HCT116 (cell line): ENCODE measurements around the gene CUEDC2. TPM values are rescaled to one million over a fixed set of nuclear protein-coding genes. Genes with fewer than 3 reads are reported as not detected.

ENCODE experiments used
- ATAC-seq: fragments of 200-7000 bp; cut with Tn5 transposase; 2 replicates; pipeline ENCODE4 v1.9.1; 2020; ENCODE audit warnings: mild to moderate bottlenecking, moderate library complexity
- BruUV-seq: library from RNA; stranded (reverse); fragments of 400-500 nt; replicated peaks from 2 replicates; lab custom pipeline; 2021; lab: Mats Ljungman, UMichigan
- CTCF ChIA-PET: fragments of 300-600 bp; sonication (Branson Sonifier 250); formaldehyde crosslinking; loops from one replicate; lab custom pipeline; 2021; ENCODE audit warnings: antibody characterized with exemption; lab: Charles Lee
- POLR2A ChIA-PET: fragments of 300-600, 350-600 bp; sonication (Branson Sonifier 250); formaldehyde crosslinking; loops from one replicate; lab custom pipeline; 2021; ENCODE audit warnings: antibody characterized with exemption; lab: Charles Lee
- RAD21 ChIA-PET, 2 experiments: fragments of 300-600 bp; sonication (Branson Sonifier 250); formaldehyde crosslinking; loops; one replicate each; lab custom pipeline; 2023; ENCODE audit warnings: low total read pairs in 2 of 2; ENCODE audit not compliant: uncharacterized antibody in 2 of 2, unreplicated experiment in 2 of 2, low non-redundant PET in 1 of 2; lab: Charles Lee
- DNase-seq: peaks from one replicate; pipeline ENCODE4 v3.0.0-alpha.2; 2010; ENCODE audit warnings: low read depth, low spot score
- H2AFZ ChIP-seq: fragments of 200-600 bp; shearing (Covaris generic), sonication (generic); 2 replicates; pipeline ENCODE4 v1.6.1; 2017; ENCODE audit warnings: low read depth, mixed run types, mixed read lengths, antibody characterized with exemption, low read length; ENCODE audit not compliant: poor library complexity, severe bottlenecking
- H3K27ac ChIP-seq: 2 replicates; pipeline ENCODE4 v1.5.1; 2012; ENCODE audit warnings: low read depth, low read length
- H3K27me3 ChIP-seq: fragments of 200-600 bp; sonication (generic); 2 replicates; pipeline ENCODE4 v1.6.1; 2016; ENCODE audit warnings: mixed run types, low read length, mixed read lengths; ENCODE audit not compliant: insufficient read depth
- H3K36me3 ChIP-seq, 2 experiments: fragments of 200-500 bp in 1 of 2; fragments of 200-600 bp in 1 of 2; sonication (Bioruptor generic) in 1 of 2; sonication (generic) in 1 of 2; 2 replicates each; pipeline versions ENCODE4 v1.5.1 to v1.6.1; 2014 to 2016; ENCODE audit warnings: low read length in 2 of 2, inconsistent platforms in 1 of 2, mixed read lengths in 1 of 2, mixed run types in 1 of 2; ENCODE audit not compliant: insufficient read depth in 2 of 2, control insufficient read depth in 1 of 2
- H3K4me1 ChIP-seq, 2 experiments: fragments of 200-600 bp in 1 of 2; sonication (generic) in 1 of 2; 2 replicates each; pipeline versions ENCODE4 v1.5.1 to v1.6.1; 2012 to 2017; ENCODE audit warnings: low read length in 2 of 2, inconsistent platforms in 1 of 2, mild to moderate bottlenecking in 1 of 2, mixed read lengths in 1 of 2, mixed run types in 1 of 2, moderate library complexity in 1 of 2; ENCODE audit not compliant: insufficient read depth in 2 of 2, control insufficient read depth in 1 of 2
- H3K4me2 ChIP-seq: fragments of 200-600 bp; sonication (generic); 2 replicates; pipeline ENCODE4 v1.6.1; 2017; ENCODE audit warnings: mixed run types, low read length, mixed read lengths
- H3K4me3 ChIP-seq, 2 experiments: fragments of 200-600 bp in 1 of 2; sonication (generic) in 1 of 2; replicated peaks in 1 of 2; 2 replicates each; pipeline ENCODE4 v1.5.1; 2011 to 2016; ENCODE audit warnings: low read length in 2 of 2, control low read depth in 1 of 2, low read depth in 1 of 2, mild to moderate bottlenecking in 1 of 2, mixed read lengths in 1 of 2, mixed run types in 1 of 2
- H3K79me2 ChIP-seq: fragments of 200-600 bp; sonication (generic); 2 replicates; pipeline ENCODE4 v1.6.1; 2017; ENCODE audit warnings: mild to moderate bottlenecking, mixed run types, low read length, moderate library complexity, mixed read lengths; ENCODE audit not compliant: insufficient read depth
- H3K9ac ChIP-seq: fragments of 200-600 bp; sonication (generic); 2 replicates; pipeline ENCODE4 v1.6.1; 2016; ENCODE audit warnings: low read length, mixed read lengths
- H3K9me2 ChIP-seq: fragments of 200-600 bp; sonication (generic), shearing (Covaris generic); 2 replicates; pipeline ENCODE4 v1.6.1; 2017; ENCODE audit warnings: mixed run types, mild to moderate bottlenecking, moderate library complexity; ENCODE audit not compliant: insufficient read depth
- H3K9me3 ChIP-seq, 2 experiments: fragments of 200-500 bp in 1 of 2; fragments of 200-600 bp in 1 of 2; sonication (Bioruptor generic) in 1 of 2; sonication (generic) in 1 of 2; 2 replicates each; pipeline ENCODE4 v1.6.1; 2014 to 2017; ENCODE audit warnings: low read length in 2 of 2, mixed read lengths in 2 of 2, inconsistent platforms in 1 of 2, low read depth in 1 of 2, mild to moderate bottlenecking in 1 of 2, mixed run types in 1 of 2, moderate library complexity in 1 of 2; ENCODE audit not compliant: control insufficient read depth in 1 of 2, insufficient read depth in 1 of 2
- H4K20me1 ChIP-seq: fragments of 200-600 bp; sonication (generic), shearing (Covaris generic); 2 replicates; pipeline ENCODE4 v1.6.1; 2017; ENCODE audit warnings: mixed run types, mild to moderate bottlenecking, moderate library complexity; ENCODE audit not compliant: insufficient read depth
- CEBPB ChIP-seq: IDR thresholded peaks from 2 replicates; pipeline ENCODE4 v1.6.1; 2012; ENCODE audit warnings: low read depth
- EGR1 ChIP-seq: IDR thresholded peaks from 2 replicates; pipeline ENCODE4 v1.6.1; 2012; ENCODE audit warnings: low read depth
- EZH2phosphoT487 ChIP-seq: fragments of 200-600 bp; IDR thresholded peaks from 2 replicates; pipeline ENCODE4 v1.6.1; 2018; ENCODE audit warnings: antibody characterized with exemption, borderline replicate concordance
- POLR2A ChIP-seq: IDR thresholded peaks from 2 replicates; pipeline ENCODE4 v1.7.0; 2011; ENCODE audit warnings: borderline replicate concordance; ENCODE audit not compliant: insufficient read depth, insufficient read length; ENCODE audit errors: extremely low read depth
- POLR2AphosphoS5 ChIP-seq: IDR thresholded peaks from 2 replicates; pipeline ENCODE4 v1.6.1; 2011; ENCODE audit warnings: mild to moderate bottlenecking, low read depth, low read length, moderate library complexity
- SRF ChIP-seq: IDR thresholded peaks from 2 replicates; pipeline ENCODE4 v1.6.1; 2012; ENCODE audit warnings: low read depth
- ZFX ChIP-seq: fragments of 450-650 bp; IDR thresholded peaks from 2 replicates; pipeline ENCODE4 v1.6.1; 2017
- ZNF274 ChIP-seq: fragments of 200-500 bp; sonication (Bioruptor generic); IDR thresholded peaks from 2 replicates; pipeline ENCODE4 v1.6.1; 2014; ENCODE audit warnings: mild to moderate bottlenecking, low read depth, low read length, inconsistent platforms
- intact Hi-C: fragments of 100-400 bp; cut with micrococcal nuclease; formaldehyde crosslinking; loops from 2 replicates; pipeline ENCODE4 v1.10.0; 2022
- total RNA-seq: library from RNA; stranded (reverse); gene quantifications from one replicate; pipeline ENCODE4 v1.2.1, GENCODE V29; 2021; ENCODE audit not compliant: unreplicated experiment
- TF ChIP-seq, protein P1 (sequence below): IDR thresholded peaks from 2 replicates; pipeline ENCODE4 v1.6.1; 2012

Gene CUEDC2
- total RNA-seq, 1 experiment from 2014 or later, result 96.7 TPM

DNA sequence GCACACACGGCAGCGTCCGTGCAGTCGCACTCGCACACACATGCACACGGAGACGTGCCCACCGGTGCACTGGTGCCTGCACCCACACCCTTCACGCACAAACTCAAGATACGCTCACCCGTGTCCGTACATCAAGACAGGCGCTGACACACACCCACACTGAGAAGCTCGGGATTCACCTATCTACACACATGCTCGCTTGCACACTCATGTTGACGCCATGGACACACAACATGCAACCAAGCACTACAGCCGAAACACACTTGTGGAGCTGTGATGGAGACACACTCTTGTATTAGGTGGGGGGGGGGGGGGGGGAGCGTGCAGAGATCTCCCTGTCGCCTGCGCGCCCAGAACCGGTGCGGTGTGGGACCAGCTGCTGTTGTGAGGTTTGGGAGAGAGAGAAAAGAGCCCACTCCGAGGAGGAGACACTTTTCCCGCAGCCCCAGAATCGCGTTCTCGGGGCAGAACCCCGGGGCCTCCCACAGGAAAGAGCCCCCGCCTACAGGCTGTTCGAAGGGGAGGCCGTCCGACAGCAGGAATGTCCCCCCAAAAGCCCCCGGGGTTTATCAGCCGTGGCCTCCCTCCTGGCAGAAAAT lies 37.5 kb downstream of the CUEDC2 start:
- intact Hi-C loops, result loop anchor here (1.0 to 2.0 kb wide), 7 partner anchors 27 to 226 kb away; partner anchors contain the start of genes ACTR1A and C10orf95
- Histone ChIP-seq H3K4me2 (peak overlapping the region; percentile 99), H3K79me2 (peaks cover 13% of the 10 kb centered on the region; the same call in 1 of the 2 replicates), H3K9me3 (no peaks in the 10 kb centered on the region), H3K36me3 (peaks cover 6 to 12% of the 10 kb centered on the region in 2 experiments; a peak in 3 of 4 replicates), H3K27ac (peak overlapping the region; percentile 77), H3K9ac (peak overlapping the region; percentile 91), H3K4me1 (peaks cover 19 to 62% of the 10 kb centered on the region in 2 experiments), H2AFZ (no peak overlapping the region), H3K27me3 (no peaks in the 10 kb centered on the region), H3K4me3 (peak overlapping the region; percentile 75 to 92), H3K9me2 (no peaks in the 10 kb centered on the region), H4K20me1 (no peaks in the 10 kb centered on the region)
- CTCF ChIA-PET, result interaction anchor here (0.9 to 9.3 kb wide), 11 partner anchors 9 to 226 kb away, joined by 3 to 154 read pairs (median 19); partner anchors contain the start of genes ELOVL3 and FBXL15
- RAD21 ChIA-PET, result interaction anchor here (0.9 to 2.2 kb wide), 4 partner anchors 26 to 225 kb away, joined by 3 to 7 read pairs (median 6); partner anchors contain the start of genes CUEDC2 (in 1 of the 2) and FBXL15 (in 1 of the 2)
- POLR2A ChIA-PET, result interaction anchor here (0.6 to 2.8 kb wide), 8 partner anchors 10 to 271 kb away, joined by 3 to 14 read pairs (median 3); no protein-coding TSS in a partner anchor
- BruUV-seq, result no TSS peak
- TF ChIP-seq, protein P1, sequence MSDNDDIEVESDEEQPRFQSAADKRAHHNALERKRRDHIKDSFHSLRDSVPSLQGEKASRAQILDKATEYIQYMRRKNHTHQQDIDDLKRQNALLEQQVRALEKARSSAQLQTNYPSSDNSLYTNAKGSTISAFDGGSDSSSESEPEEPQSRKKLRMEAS, result no peak
- TF ChIP-seq SRF (no peak), ZNF274 (no peak), EGR1 (no peak), ZFX (no peak), CEBPB (no peak), EZH2phosphoT487 (no peak), POLR2A (no peak), POLR2AphosphoS5 (no peak)
- ATAC-seq, result peak; percentile 1
- no peak for DNase-seq
